Natural killer cell (primary cell): ENCODE results near the gene SPAG16. TPM values are rescaled to one million over a fixed set of nuclear protein-coding genes. Genes with fewer than 3 reads are reported as not detected.
"Not testable (repeated sequence)": the region's sequence is repeated elsewhere in the genome, so short reads cannot be mapped to it uniquely, and the experiment has no call there.

Source experiments
- ATAC-seq, 3 donors: fragments of 150-1000 bp in 2 of 3; fragments of 200-7000 bp in 1 of 3; cut with Tn5 transposase; 1 replicate in 1 of 3; 2 replicates in 2 of 3; pipeline ENCODE4 v1.10.0; 2021; ENCODE audit warnings: mild to moderate bottlenecking in 2 of 3, moderate library complexity in 2 of 3
- DNase-seq, 2 donors: peaks; one replicate each; pipeline versions ENCODE4 v3.0.0 to v3.0.0-alpha.2; 2013 to 2021; ENCODE audit warnings: mixed read lengths in 1 of 2
- H3K27ac ChIP-seq: one replicate; pipeline ENCODE4 v1.5.1; 2013; ENCODE audit warnings: mild to moderate bottlenecking, low read length
- H3K27me3 ChIP-seq: one replicate; pipeline ENCODE4 v1.6.1; 2013; ENCODE audit warnings: low read length; ENCODE audit not compliant: control insufficient read depth, insufficient read depth
- H3K36me3 ChIP-seq: one replicate; pipeline ENCODE4 v1.6.1; 2013; ENCODE audit warnings: low read length; ENCODE audit not compliant: control insufficient read depth, insufficient read depth
- H3K4me1 ChIP-seq: one replicate; pipeline ENCODE4 v1.6.1; 2013; ENCODE audit warnings: low read length; ENCODE audit not compliant: control insufficient read depth, insufficient read depth
- H3K4me3 ChIP-seq: one replicate; pipeline ENCODE4 v1.5.1; 2013; ENCODE audit warnings: low read length
- H3K9me3 ChIP-seq: one replicate; pipeline ENCODE4 v1.6.1; 2013; ENCODE audit warnings: low read length; ENCODE audit not compliant: control insufficient read depth, insufficient read depth
- H3K27ac Mint-ChIP-seq, 2 donors: one replicate each; pipeline ENCODE4 v1.8.0; 2022; ENCODE audit warnings: mild to moderate bottlenecking in 2 of 2, mixed read lengths in 2 of 2, moderate library complexity in 1 of 2
- H3K27me3 Mint-ChIP-seq, 2 donors: one replicate each; pipeline ENCODE4 v1.8.0; 2022; ENCODE audit warnings: low read depth in 2 of 2, mixed read lengths in 2 of 2
- H3K36me3 Mint-ChIP-seq: one replicate; pipeline ENCODE4 v1.8.0; 2022; ENCODE audit warnings: mixed read lengths
- H3K4me1 Mint-ChIP-seq, 2 donors: one replicate each; pipeline ENCODE4 v1.8.0; 2022; ENCODE audit warnings: mixed read lengths in 2 of 2
- H3K4me3 Mint-ChIP-seq: one replicate; pipeline ENCODE4 v1.8.0; 2022; ENCODE audit warnings: mild to moderate bottlenecking, moderate library complexity, mixed read lengths
- H3K9me3 Mint-ChIP-seq, 2 donors: one replicate each; pipeline ENCODE4 v1.8.0; 2022; ENCODE audit warnings: mixed read lengths in 2 of 2
- CTCF ChIP-seq: fragments of 200-600 bp; IDR thresholded peaks from one replicate; pipeline ENCODE4 v1.8.0; 2022; ENCODE audit warnings: antibody characterized with exemption
- WGBS: methylation state at CpG from one replicate; pipeline ENCODE4 v1.1.7; 2013; ENCODE audit warnings: missing lambda C conversion rate; ENCODE audit not compliant: insufficient coverage; 5-methylcytosine and 5-hydroxymethylcytosine counted together
- intact Hi-C: fragments of 100-400 bp; cut with micrococcal nuclease; formaldehyde crosslinking; loops from one replicate; pipeline ENCODE4 v1.14.2; 2022
- total RNA-seq, 4 donors: library from RNA; stranded (reverse); fragments of 120-200 nt in 1 of 4; gene quantifications; one replicate each; pipeline versions ENCODE4 v1.2.3 to v1.2.4, GENCODE V29; 2013 to 2022

Gene SPAG16
- total RNA-seq, 3 donors from 2014 or later (not counting 1 experiment from before 2014, with no cell fraction given) = 3.5 to 5.8 (median 4.0) TPM

DNA sequence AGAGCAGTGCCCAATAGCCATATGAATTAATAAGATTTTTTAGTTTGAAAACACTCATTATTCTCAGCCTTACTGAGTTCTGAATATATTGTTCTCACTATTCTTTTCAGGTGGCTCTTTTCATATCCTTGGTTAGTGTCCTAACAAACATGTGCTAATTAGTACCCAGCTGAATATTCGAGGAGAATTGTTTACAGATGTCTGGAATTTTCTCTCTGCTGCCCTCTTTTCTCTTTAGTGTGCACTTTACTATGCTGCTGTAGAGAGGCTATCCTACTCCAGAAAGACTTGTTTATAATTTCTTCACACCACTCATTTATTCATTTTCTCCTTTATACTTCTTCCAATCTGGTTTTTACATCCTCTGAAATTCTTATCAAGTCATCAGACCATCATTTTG is 405.3 kb downstream of the SPAG16 start:
- no peaks in the 10 kb centered on the region for H3K36me3 Mint-ChIP-seq
- H3K27ac Mint-ChIP-seq = no peak overlapping the region
- peaks cover 2 to 8% of the 10 kb centered on the region in 2 donors for H3K9me3 Mint-ChIP-seq
- H3K4me1 Mint-ChIP-seq = no peaks in the 10 kb centered on the region
- H3K36me3 ChIP-seq = no peaks in the 10 kb centered on the region
- no peak for DNase-seq
- no peaks in the 10 kb centered on the region for H3K9me3 ChIP-seq
- intact Hi-C loops = no loop called here
- ATAC-seq = no peak
- H3K4me1 ChIP-seq = no peaks in the 10 kb centered on the region
- WGBS = 82% methylated on average over 1 of the region's 1 CpG
- H3K27me3 Mint-ChIP-seq = no peaks in the 10 kb centered on the region
- no peak overlapping the region for H3K4me3 ChIP-seq
- no peak overlapping the region for H3K27ac ChIP-seq
- no peaks in the 10 kb centered on the region for H3K27me3 ChIP-seq
- H3K4me3 Mint-ChIP-seq = no peak overlapping the region
- TF ChIP-seq CTCF = no peak

- Histone ChIP-seq H3K27me3 (no peaks in the 10 kb centered on the region), H3K9me3 (no peaks in the 10 kb centered on the region), H3K27ac (no peak overlapping the region), H3K4me1 (no peaks in the 10 kb centered on the region), H3K36me3 (no peaks in the 10 kb centered on the region), H3K4me3 (no peak overlapping the region)
- peaks cover 0 to 5% of the 10 kb centered on the region in 2 donors for H3K9me3 Mint-ChIP-seq
- no peaks in the 10 kb centered on the region for H3K36me3 Mint-ChIP-seq
- DNase-seq = no peak
- no peak for ATAC-seq
- H3K4me3 Mint-ChIP-seq = no peak overlapping the region
- TF ChIP-seq CTCF = no peak
- intact Hi-C loops = no loop called here
- H3K4me1 Mint-ChIP-seq = no peaks in the 10 kb centered on the region
- H3K27me3 Mint-ChIP-seq = no peaks in the 10 kb centered on the region
- H3K27ac Mint-ChIP-seq = no peak overlapping the region
Measured at GRCh38 chr2:213691351-213691750, 407.1 kb downstream of the SPAG16 start.

DNA sequence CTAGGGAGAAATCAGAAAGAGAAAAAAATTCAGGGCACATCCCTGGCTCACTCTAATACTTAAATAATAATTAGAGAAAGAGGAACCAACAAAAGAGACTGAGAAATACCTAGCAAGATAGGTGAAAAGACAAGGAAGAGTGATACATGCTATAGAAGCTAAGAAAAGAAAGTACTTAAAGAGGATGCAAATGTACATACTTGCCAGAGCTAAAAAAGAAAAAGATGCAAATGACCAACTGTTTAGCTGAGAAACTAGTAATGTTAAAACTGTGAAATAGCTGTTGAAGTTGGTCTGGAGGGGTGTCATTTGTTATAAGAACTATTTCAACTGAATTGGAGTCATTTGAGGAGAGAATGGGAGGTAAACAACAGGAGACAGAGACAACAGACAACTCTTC is 412.2 kb downstream of the SPAG16 start:
- intact Hi-C loops = no loop called here
- no peak overlapping the region for H3K4me3 ChIP-seq
- H3K4me1 ChIP-seq = no peaks in the 10 kb centered on the region
- H3K36me3 ChIP-seq = no peaks in the 10 kb centered on the region
- H3K4me1 Mint-ChIP-seq = no peaks in the 10 kb centered on the region
- no peaks in the 10 kb centered on the region for H3K36me3 Mint-ChIP-seq
- peaks cover 3% of the 10 kb centered on the region for H3K9me3 ChIP-seq
- no peak overlapping the region for H3K27ac ChIP-seq
- H3K9me3 Mint-ChIP-seq = no peaks in the 10 kb centered on the region
- ATAC-seq = no peak
- H3K27me3 Mint-ChIP-seq = no peaks in the 10 kb centered on the region
- H3K27me3 ChIP-seq = no peaks in the 10 kb centered on the region
- H3K4me3 Mint-ChIP-seq = no peak overlapping the region
- DNase-seq = no peak
- no peak for TF ChIP-seq CTCF
- H3K27ac Mint-ChIP-seq = no peak overlapping the region

DNA sequence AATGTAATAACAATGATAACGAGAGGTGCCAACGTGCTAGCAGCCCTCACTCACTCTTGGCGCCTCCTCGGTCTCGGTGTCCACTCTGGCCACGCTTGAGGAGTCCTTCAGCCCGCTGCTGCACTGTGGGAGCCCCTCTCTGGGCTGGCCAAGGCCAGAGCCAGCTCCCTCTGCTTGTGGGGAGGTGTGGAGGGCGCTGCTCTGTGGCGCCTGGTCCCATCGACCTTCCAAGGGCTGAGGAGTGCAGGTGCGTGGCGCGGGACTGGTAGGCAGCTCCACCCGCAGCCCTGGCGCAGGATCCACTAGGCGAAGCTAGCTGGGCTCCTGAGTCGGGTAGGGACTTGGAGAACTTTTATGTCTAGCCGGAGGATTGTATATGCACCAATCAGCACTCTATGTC is 417.1 kb downstream of the SPAG16 start:
- H3K27ac ChIP-seq, H3K4me1 ChIP-seq, H3K9me3 ChIP-seq, H3K36me3 ChIP-seq, intact Hi-C loops, H3K4me3 ChIP-seq, H3K27ac Mint-ChIP-seq, DNase-seq, ATAC-seq, H3K9me3 Mint-ChIP-seq, H3K4me3 Mint-ChIP-seq, H3K4me1 Mint-ChIP-seq, H3K27me3 Mint-ChIP-seq, H3K27me3 ChIP-seq, H3K36me3 Mint-ChIP-seq: not testable (repeated sequence)
- WGBS = 93% methylated on average over 18 of the region's 18 CpGs
